HG03064 (cell line): ENCODE results near the gene MCCD1.
"Not testable (repeated sequence)": the region's sequence is repeated elsewhere in the genome, so short reads cannot be mapped to it uniquely, and the experiment has no call there.

Source experiments
- ATAC-seq: cut with Tn5 transposase; IDR thresholded peaks from one replicate; pipeline ENCODE4 v1.9.1; 2021; ENCODE audit warnings: low read depth; ENCODE audit not compliant: unreplicated experiment

MCCD1 gene, protein sequence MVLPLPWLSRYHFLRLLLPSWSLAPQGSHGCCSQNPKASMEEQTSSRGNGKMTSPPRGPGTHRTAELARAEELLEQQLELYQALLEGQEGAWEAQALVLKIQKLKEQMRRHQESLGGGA

DNA sequence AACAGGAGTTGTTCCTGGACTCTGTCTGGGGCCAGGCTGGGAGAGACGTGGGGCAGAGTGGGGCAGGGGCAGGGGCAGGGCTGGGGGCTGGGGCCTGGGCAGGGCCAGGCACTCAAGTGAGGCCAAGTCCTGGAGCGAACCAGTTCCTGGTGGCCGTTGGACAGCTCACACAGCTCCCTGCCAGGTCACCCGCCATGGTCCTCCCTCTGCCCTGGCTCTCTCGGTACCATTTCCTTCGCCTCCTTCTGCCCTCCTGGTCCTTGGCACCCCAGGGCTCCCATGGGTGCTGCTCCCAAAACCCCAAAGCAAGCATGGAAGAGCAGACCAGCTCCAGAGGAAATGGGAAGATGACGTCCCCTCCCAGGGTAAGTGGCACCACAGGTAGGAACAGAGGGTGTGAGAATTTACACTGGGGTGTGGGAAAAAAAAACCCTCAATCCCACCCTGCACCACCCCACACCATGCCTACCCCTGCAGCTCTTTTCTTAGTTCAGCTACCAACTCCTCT is at the start of gene MCCD1:
MCCD1 (plus strand) TSS at position 142 of the 508 bp plus-strand sequence; CDS start at position 195, 53 bp downstream.
- no peak for ATAC-seq

DNA sequence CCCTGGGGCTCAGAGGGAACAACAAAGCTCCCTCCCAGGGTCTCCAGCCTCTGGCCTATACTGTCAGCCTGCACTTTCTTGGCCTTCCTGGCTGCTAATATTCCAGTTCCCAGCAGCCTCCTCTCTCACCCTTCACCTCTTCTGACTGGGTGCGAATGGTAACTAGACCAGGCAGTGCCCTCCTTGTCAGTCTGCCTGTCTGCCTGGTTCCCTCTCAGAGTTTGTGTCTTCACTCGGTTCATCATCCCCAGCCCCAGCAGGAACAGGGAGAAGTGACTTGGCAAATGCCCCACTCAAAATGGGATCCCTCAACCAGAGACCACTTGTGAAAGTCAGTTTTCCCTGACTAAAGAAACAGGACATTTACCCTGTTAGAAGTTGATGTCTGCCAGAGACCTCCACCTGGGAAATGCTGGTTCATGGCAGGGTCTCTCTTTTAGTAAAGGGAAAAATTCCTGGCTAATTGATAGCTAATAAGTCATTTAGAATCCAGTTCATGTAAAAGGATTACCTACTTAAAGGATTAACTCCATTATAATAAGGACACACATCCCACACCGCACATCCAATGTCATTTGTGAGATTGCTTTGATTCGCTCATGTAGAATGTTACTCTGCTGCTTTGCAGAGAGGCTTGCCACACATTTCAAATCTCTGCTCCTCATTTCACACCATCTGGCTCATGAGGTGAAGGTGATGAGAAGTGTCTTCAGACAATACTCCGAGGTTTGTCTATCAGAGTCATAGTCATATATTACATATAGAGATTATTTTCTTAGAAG is 49.4 kb upstream of the MCCD1 start:
- ATAC-seq: no peak

DNA sequence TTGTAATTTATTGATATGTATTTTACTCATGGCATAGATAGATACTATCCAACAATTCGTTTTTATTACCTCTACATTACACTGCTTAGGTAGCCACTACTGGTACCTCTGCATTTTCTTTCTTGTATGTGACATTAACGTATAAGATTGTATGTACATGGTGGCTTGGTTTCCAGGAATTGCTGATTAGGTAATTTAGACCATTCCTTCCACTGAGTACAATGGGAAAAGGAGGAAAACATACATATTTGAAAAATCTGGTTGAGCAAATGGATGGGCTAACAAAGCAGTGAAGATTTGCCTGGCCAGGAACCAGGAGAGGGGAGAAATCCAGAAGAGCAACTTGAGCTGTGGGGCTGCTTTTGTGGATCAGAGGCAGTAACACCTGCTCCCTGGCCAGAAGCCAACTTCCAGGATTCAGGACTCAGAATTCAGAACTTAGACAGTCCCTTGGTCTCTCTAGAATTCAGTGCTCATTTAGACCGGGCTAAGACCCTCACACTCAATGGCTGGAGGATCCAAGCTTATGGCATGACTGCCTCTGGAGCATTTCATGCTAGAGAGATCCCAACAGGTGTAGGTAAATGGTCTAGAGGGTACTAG is 48.7 kb upstream of the MCCD1 start:
- no peak for ATAC-seq

DNA sequence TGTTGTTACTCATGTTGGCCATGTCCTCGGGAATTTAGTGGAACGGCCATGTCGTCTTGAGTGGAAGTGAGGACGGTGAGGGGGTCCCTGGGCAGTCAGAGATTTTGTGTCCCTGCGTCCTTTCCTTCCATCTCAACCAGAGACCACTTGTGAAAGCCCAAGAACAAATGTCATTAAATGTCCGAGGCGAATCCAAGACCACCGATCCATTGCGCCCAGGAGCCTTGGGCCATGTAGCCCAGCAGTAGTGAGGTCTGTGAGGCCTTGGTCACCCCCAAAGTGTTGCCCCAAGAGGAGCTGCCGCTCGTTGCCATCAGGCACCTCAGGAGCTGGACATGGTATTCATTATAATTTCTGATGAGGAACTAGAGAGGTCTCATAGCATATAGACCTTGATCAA is 48.2 kb upstream of the MCCD1 start:
- no peak for ATAC-seq

DNA sequence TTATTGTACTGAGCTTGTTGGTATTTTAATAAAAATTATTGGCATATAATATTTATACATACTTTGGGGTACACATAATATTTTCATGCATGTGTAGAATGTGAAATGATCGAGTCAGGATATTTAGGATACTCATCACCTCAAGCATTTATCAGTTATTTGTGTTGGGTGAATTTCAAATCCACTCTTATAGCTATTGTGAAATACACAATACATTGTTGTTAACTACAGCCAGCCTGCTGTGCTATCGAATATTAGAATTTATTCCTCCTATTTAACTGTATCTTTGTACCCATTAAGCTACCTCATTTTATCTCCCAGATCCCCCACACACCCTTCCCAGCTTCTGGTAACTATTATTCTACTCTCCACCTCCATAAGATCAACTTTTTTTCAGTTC is 45.4 kb upstream of the MCCD1 start:
- no peak for ATAC-seq

DNA sequence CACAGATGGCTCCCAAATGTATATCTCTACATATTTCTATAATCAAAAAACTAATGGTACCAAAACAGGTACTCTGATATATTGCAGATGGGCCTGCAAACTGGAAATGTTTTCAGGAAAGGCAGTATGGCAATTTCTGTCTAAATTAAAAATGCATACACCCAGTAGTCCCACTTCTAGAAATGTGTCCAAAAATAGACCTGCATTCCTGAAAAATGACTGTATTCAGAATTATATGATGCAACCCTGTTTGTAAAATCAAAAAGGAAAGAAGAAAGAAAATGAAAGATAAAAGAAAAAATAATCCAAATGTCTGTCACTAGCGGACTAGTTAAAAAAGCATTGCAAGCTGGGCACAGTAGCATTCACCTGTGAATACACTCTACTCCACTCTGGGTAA is 43.7 kb upstream of the MCCD1 start:
- no peak for ATAC-seq

DNA sequence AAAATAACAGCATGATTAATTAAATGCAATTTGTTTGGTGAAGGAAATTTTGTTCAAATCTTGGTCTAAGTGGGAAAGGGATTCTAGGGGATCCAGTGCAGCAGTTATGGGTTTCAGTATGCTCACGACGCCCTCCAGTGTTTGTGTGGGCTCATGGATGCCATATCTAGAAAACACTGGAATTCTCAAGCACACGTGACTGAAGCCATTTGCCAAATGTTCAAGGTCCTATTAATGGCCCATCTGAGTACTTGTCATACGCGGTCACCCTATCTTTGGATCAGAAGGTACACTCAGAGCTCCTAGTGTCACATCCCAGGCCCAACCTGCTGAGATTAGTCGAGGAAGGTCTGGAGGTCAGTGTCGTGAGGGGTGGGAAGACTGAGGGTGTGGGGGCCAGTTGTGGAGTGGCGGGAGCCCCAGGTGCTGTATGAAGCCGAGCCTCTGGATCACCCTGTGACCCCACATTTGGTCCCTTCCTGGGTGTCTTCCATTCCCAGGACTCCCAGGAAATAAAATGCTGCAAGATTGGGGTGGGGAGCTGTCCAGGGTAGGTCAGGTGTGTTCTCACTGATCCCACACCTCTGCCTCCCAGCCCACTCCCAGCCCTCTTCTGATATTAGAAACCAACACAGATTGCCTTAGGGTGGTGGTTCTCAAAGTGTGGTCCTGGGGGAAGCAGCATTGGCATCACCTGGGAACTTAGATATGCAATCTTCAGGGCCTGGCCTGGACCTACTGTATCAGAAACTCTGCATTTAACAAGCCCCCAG is 42.5 kb upstream of the MCCD1 start:
- not testable (repeated sequence) for ATAC-seq

DNA sequence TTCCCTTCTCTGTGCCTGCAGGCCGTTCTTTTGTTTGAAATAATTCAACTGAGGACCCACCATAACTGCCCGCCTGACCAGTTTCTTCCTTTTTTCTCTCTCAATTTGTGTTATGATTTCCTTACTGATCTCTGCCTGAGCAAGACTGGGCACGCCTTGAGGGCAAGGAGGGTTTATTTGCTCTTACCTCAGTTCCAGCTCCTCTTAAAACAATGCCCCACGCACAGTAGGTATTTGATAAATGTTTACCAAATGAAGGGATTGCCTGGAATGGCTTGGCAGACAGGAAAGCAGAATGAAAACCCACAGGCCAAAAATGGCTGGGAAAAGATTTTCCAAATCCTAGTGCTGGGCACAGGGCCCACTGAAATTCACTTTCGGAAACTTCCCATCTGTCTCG is 41.1 kb upstream of the MCCD1 start:
- not testable (repeated sequence) for ATAC-seq

DNA sequence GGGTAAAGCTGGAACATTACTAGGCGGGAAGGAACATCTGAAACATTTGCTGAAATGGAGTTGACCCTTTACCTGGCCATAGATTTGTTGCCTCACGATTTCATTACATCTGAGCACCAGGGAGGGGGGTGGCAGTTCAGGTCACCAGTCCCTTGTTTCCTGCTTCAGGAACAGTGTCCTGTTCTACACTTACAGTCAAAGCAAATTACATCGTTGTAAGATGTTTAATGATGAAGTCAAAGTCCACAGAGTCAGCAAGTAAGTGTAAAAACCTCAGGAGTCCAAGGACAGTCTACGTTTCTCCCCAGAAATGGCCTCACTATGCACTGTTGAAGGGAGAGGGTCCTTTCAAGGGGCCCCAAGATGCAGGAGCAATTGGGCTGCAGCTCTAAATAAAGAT is 39.7 kb upstream of the MCCD1 start:
- ATAC-seq: no peak

DNA sequence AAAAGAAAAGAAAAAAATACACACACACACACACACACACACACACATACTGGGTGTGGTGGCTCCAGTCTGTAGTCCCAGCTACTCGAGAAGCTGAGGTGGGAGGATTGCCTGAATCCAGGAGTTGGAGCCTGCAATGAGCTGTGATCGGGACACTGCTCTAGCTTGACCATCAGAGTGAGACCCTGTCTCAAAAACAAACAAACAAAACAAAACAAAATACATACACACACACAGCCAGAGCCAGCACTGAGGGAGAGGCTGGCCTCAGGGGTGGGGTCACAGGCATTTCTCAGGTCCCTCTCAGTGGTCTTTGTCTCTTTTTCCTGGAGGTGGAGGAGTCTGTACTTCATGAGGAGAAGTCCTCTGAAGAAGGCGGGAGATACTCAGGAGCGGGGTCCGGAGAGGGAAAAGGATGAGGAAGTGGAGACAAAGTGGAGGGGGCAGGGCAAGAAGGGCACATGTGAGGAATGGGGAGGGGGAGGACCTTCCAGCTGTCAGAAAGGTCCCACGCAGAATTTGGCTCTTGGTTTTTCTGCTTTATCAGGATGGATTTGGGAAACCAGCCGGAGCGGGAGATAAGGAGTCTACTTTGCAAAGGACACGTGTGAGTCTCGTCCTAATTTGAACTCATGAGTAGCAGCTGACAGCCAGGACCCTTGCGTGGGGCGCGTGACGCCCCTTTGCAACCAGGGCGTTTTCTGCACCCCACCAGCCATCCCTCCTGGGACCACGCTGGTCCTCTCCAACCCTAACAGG is 38.5 kb upstream of the MCCD1 start:
- ATAC-seq: no peak

DNA sequence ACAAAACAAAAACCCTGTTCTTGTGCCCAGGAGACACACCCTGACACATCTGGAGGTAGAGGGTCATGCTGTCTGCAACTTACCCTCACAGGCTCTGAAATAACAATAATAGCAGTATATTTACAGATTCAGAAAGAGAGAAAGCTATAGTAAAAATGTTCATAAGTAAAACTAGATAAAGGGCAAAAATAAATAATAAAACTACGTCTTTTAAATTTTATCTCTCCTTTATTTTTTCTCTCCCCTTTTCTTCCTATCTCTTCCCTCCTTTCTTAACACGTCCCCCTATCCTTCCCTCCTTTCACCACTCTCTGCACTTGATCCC is 35.2 kb upstream of the MCCD1 start:
- ATAC-seq: not testable (repeated sequence)

DNA sequence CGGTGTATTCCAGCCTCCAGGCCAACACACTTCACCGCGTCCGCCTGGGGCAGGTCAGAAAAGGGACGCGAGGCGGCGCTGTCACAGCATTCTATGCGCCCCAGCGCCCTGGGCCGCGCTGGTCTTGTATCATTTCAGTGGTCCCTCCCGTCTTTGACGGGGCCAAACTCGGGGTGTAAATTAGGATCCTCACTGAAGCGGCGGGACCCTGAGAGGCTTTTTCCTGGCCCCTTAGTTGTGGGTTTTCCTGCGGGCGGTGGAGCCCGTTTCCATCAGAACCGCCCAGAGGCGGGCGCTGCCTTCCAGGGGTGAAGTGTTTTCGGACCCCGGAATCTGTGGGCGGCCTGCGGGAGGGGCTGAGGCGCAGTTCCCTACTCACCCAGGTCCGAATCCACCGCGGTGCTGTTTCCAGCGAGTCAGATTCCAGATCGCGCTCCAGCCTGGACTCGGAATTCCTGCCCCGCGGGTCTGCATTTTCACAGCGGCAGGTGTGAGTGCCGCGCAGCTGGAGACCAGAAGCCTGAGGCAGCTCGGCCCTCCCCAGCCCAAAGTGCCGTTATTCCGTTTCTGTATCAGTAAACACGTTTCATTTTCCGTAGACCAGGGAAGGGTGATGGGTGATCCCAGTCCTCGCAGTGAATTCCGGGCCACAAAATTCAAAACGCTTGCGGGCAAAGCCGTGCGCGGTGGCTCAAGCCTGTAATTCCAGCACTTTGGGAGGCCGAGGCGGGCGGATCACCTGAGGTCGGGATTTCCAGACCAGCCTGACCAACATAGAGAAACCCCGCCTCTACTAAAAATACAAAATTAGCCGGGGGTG is 34.7 kb upstream of the MCCD1 start:
- ATAC-seq: no peak

DNA sequence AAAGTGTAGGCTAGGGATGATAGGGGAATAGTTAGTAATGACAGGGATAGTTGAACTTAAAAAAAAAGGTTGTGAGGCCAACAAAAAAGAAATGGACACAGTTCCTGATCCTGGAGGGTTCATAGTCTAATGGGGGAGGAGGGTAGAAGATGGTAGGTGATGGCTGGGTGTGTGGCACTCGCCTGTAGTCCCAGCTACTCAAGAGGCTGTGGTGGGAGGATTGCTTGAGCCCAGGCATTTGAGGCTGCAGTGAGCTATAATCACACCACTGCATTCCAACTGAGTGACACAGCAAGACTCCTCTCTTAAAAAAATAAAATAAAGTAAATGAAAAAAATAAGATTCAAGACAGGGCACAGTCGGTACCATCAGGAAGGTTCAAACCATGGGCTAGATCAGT is 33.2 kb upstream of the MCCD1 start:
- ATAC-seq: no peak

DNA sequence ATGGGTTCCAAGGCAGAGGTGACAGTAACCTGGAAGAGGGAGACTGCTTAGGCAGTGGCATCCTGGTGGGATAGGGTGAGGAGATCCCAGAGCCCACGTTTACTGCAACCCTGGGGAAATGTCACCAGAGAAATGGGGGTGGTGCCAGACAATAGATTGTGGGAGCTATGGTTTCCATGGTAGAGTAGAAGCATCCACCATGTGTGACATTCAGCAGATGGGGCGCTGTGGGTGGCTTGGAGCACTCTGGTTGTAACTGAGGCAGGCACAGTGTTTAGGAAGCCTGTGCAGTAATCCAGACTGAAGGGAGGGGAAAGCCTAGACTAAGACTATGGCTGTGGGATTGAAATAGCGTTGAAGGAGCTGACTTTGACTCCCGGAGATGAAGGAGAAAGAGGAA is 31.9 kb upstream of the MCCD1 start:
- ATAC-seq: not testable (repeated sequence)

DNA sequence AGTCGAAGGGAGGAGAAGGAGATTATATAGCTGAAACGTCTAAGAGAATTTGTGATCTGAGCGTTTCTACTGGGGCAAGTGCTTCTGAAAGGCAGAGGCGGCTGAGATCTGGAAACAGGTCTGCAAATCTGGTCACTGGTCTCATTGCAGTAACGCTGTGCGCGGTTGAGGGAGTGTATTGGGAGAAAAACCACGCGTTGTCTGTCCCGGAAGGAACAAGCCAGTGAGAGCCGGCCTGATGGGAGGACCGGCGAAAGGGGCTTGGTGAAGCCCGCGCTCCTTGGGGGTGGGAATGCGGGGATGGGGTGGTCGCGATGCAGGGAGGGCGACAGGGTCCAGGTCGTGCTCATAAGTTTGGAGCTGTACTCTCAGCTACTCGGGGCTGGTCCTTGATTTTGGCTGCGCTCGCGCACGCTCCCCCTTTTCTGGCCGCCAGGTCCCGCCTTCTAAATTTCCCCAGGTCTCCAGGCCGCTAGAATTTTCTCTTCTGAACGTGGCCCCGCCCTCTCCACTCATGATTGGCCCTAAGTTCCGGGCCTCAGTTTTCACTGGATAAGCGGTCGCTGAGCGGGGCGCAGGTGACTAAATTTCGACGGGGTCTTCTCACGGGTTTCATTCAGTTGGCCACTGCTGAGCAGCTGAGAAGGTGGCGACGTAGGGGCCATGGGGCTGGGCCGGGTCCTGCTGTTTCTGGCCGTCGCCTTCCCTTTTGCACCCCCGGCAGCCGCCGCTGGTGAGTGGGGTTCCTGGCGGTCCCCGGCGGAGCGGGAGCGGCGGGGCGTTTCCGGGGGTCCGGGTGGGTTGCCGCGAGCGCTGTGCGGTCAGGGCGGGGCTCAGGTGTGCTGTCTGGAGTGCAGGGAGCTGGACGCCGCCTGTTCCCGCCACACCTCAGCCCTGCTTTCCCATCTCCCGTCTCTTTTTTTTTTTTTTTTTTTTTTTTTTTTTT is 31.0 kb upstream of the MCCD1 start, which contains the start of gene MICB:
MICB (plus strand) TSS at position 615 of the 946 bp plus-strand sequence; CDS start at position 664, 49 bp downstream.
- ATAC-seq: no peak

DNA sequence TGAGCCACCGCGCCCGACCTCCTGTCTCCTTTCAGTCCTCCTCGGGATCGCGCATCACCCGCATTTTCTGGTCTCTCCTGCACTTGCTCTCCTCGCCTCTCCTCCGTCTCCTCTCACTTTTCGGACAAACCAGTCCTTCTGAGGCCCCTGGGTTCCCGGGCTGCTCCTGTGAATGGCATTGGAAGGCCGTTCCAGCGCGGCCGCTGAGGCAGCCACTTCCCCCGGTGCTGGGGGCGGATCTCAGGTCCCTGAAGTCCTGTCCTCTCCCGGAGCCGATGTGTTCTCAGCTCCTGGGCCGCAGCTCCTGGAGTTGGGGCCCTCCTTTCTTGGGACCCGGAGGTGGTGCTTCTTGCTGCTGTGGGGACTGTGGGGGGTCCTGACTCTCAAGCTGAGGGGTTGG is 30.0 kb upstream of the MCCD1 start:
- no peak for ATAC-seq

DNA sequence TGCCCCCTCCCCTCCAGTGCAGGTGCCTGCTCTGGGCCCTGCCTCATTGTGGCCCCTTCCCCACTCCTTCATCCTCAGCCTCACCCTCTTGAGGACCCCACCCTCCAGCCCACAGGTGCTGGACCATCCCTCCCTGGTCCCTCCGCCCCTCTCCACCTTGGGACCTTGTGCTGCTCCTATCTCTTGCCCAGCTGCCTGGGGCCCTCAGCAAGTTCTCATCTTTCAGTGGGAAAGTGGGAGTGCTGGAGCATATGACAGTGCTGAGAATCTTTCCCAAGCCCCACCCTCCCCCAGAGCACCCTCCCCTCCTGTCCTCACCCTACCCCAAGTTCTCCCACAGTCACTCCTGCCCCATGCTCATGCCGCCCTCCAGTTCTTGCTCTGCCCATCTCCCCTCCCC is 29.1 kb upstream of the MCCD1 start:
- not testable (repeated sequence) for ATAC-seq

DNA sequence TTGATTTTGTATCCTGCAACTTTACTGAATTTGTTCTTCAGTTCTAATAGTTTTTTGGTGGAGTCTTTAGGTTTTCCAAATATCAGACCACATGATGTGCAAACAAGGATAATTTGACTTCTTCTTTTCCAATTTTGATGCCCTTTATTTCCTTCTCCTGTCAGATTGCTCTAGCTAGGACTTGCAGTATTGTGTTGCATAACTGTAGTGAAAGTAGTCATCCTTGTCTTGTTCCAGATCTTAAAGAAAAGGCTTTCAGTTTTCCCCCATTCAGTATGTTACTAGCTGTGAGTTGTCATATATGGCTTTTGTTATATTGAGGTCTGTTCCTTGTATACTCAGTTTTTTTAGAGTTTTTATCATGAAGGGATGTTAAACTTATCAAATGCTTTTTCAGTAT is 26.2 kb upstream of the MCCD1 start:
- ATAC-seq: no peak
